H1 (cell line): ENCODE measurements around the gene NUP210. TPM values are rescaled to one million over a fixed set of nuclear protein-coding genes. Genes with fewer than 3 reads are reported as not detected.

Source experiments
- CTCF ChIA-PET: fragments of 300-600 bp; sonication (Branson Sonifier 250); formaldehyde crosslinking; loops from one replicate; lab custom pipeline; 2021; ENCODE audit not compliant: partially characterized antibody; lab: Charles Lee
- POLR2A ChIA-PET: fragments of 300-600 bp; sonication (Branson Sonifier 250); formaldehyde crosslinking; loops from one replicate; lab custom pipeline; 2021; ENCODE audit warnings: inconsistent platforms; ENCODE audit not compliant: partially characterized antibody; lab: Charles Lee
- DNase-seq, 2 experiments: peaks; one replicate each; pipeline versions ENCODE4 v3.0.0 to v3.0.0-alpha.2; 2010 to 2022; ENCODE audit warnings: low spot score in 2 of 2, low read depth in 1 of 2, mixed read lengths in 1 of 2
- FAIRE-seq: peaks from 2 replicates; lab custom pipeline; 2011; peaks lifted over from hg19 to GRCh38; lab: Jason Lieb, UNC
- H2AFZ ChIP-seq: 2 replicates; pipeline ENCODE4 v1.8.1; 2012; ENCODE audit warnings: low read length, inconsistent platforms
- H2AK5ac ChIP-seq: 2 replicates; pipeline ENCODE4 v1.6.1; 2013; ENCODE audit warnings: low read depth, low read length
- H2BK120ac ChIP-seq: replicated peaks from 2 replicates; pipeline ENCODE3; 2013; ENCODE audit warnings: low read depth, low read length, inconsistent platforms
- H2BK12ac ChIP-seq: 2 replicates; pipeline ENCODE4 v1.6.1; 2013; ENCODE audit warnings: low read depth, low read length
- H2BK15ac ChIP-seq: 2 replicates; pipeline ENCODE4 v1.6.1; 2013; ENCODE audit warnings: low read length
- H2BK20ac ChIP-seq: 2 replicates; pipeline ENCODE4 v1.6.1; 2013; ENCODE audit warnings: low read length
- H2BK5ac ChIP-seq: 2 replicates; pipeline ENCODE4 v1.6.1; 2013; ENCODE audit warnings: low read depth, low read length
- H3K14ac ChIP-seq: 2 replicates; pipeline ENCODE4 v1.6.1; 2013; ENCODE audit warnings: inconsistent platforms; ENCODE audit not compliant: insufficient read length
- H3K18ac ChIP-seq: 2 replicates; pipeline ENCODE4 v1.6.1; 2013; ENCODE audit warnings: low read length; ENCODE audit errors: extremely low read depth
- H3K23ac ChIP-seq: 2 replicates; pipeline ENCODE4 v1.6.1; 2013; ENCODE audit warnings: inconsistent platforms; ENCODE audit not compliant: insufficient read length
- H3K23me2 ChIP-seq: 2 replicates; pipeline ENCODE4 v1.6.1; 2013; ENCODE audit warnings: low read depth, low read length
- H3K27ac ChIP-seq: 2 replicates; pipeline ENCODE4 v1.6.1; 2011; ENCODE audit warnings: low read depth, low read length, inconsistent platforms
- H3K27me3 ChIP-seq, 4 experiments: replicated peaks in 1 of 4; 1 replicate in 1 of 4; 2 replicates in 3 of 4; pipeline versions ENCODE4 v1.6.1 to v1.8.1; 2011 to 2013; ENCODE audit warnings: low read length in 3 of 4, mild to moderate bottlenecking in 3 of 4, inconsistent platforms in 2 of 4, mixed read lengths in 2 of 4, moderate library complexity in 1 of 4; ENCODE audit not compliant: control insufficient read depth in 3 of 4, insufficient read depth in 3 of 4; ENCODE audit errors: extremely low read depth in 1 of 4
- H3K36me3 ChIP-seq, 4 experiments: 2 replicates each; pipeline versions ENCODE4 v1.6.1 to v1.8.1; 2011 to 2013; ENCODE audit warnings: mild to moderate bottlenecking in 4 of 4, low read length in 3 of 4, moderate library complexity in 2 of 4, control low read depth in 1 of 4, inconsistent platforms in 1 of 4; ENCODE audit not compliant: insufficient read depth in 4 of 4, control insufficient read depth in 2 of 4
- H3K4ac ChIP-seq: replicated peaks from 2 replicates; pipeline ENCODE3; 2013; ENCODE audit warnings: low read length, low read depth, mixed read lengths, inconsistent platforms; ENCODE audit not compliant: insufficient read length
- H3K4me1 ChIP-seq, 4 experiments: replicated peaks in 1 of 4; 1 replicate in 1 of 4; 2 replicates in 3 of 4; pipeline versions ENCODE4 v1.6.1 to v1.8.1; 2011 to 2013; ENCODE audit warnings: low read length in 3 of 4, inconsistent platforms in 2 of 4, mixed read lengths in 1 of 4; ENCODE audit not compliant: insufficient read depth in 4 of 4, control insufficient read depth in 3 of 4
- H3K4me2 ChIP-seq, 2 experiments: 2 replicates each; pipeline versions ENCODE4 v1.6.1 to v1.8.1; 2011 to 2013; ENCODE audit warnings: low read depth in 2 of 2, low read length in 2 of 2, control low read depth in 1 of 2, inconsistent platforms in 1 of 2, mild to moderate bottlenecking in 1 of 2; ENCODE audit not compliant: insufficient read depth in 1 of 2
- H3K4me3 ChIP-seq, 4 experiments: fragments of 200-600, 300-600 bp in 1 of 4; sonication (generic), shearing (Covaris generic), sonication (Bioruptor Twin) in 1 of 4; 2 replicates each; pipeline versions ENCODE4 v1.5.1 to v1.8.1; 2011 to 2016; ENCODE audit warnings: low read length in 4 of 4, low read depth in 3 of 4, control low read depth in 2 of 4, inconsistent platforms in 2 of 4, mild to moderate bottlenecking in 2 of 4, mixed read lengths in 1 of 4, moderate library complexity in 1 of 4; ENCODE audit not compliant: insufficient read depth in 2 of 4; ENCODE audit errors: extremely low read depth in 1 of 4
- H3K56ac ChIP-seq: replicated peaks from 2 replicates; pipeline ENCODE3; 2013; ENCODE audit warnings: low read depth, mild to moderate bottlenecking, mixed read lengths, low read length, inconsistent platforms; ENCODE audit not compliant: insufficient read length
- H3K79me1 ChIP-seq: 2 replicates; pipeline ENCODE4 v1.6.1; 2013; ENCODE audit warnings: low read depth, low read length, control low read depth
- H3K79me2 ChIP-seq, 2 experiments: 2 replicates each; pipeline versions ENCODE4 v1.6.1 to v1.8.1; 2012 to 2013; ENCODE audit warnings: low read length in 2 of 2, mild to moderate bottlenecking in 2 of 2, inconsistent platforms in 1 of 2; ENCODE audit not compliant: insufficient read depth in 2 of 2, control insufficient read depth in 1 of 2
- H3K9ac ChIP-seq, 4 experiments: replicated peaks in 1 of 4; 1 replicate in 1 of 4; 2 replicates in 3 of 4; pipeline versions ENCODE4 v1.6.1 to v1.8.1; 2011 to 2013; ENCODE audit warnings: low read depth in 3 of 4, low read length in 3 of 4, control low read depth in 2 of 4, mild to moderate bottlenecking in 2 of 4, moderate library complexity in 2 of 4, inconsistent platforms in 1 of 4; ENCODE audit errors: extremely low read depth in 1 of 4
- H3K9me3 ChIP-seq, 2 experiments: 2 replicates each; pipeline versions ENCODE4 v1.6.1 to v1.8.1; 2012 to 2013; ENCODE audit warnings: mild to moderate bottlenecking in 2 of 2, moderate library complexity in 2 of 2, control low read depth in 1 of 2, inconsistent platforms in 1 of 2, low read depth in 1 of 2, low read length in 1 of 2, mixed read lengths in 1 of 2; ENCODE audit not compliant: insufficient read depth in 2 of 2
- H4K20me1 ChIP-seq, 2 experiments: replicated peaks in 1 of 2; 2 replicates each; pipeline versions ENCODE3 to v1.8.1; 2011 to 2013; ENCODE audit warnings: inconsistent platforms in 2 of 2, low read length in 2 of 2, mild to moderate bottlenecking in 1 of 2; ENCODE audit not compliant: insufficient read depth in 2 of 2, control insufficient read depth in 1 of 2
- H4K5ac ChIP-seq: 2 replicates; pipeline ENCODE4 v1.6.1; 2013; ENCODE audit warnings: low read length, low read depth, mixed read lengths, inconsistent platforms; ENCODE audit not compliant: insufficient read length
- H4K8ac ChIP-seq: 2 replicates; pipeline ENCODE4 v1.8.0; 2013; ENCODE audit warnings: mild to moderate bottlenecking, moderate library complexity, low read length, inconsistent platforms; ENCODE audit not compliant: insufficient read depth; ENCODE audit errors: extremely low read depth
- H4K91ac ChIP-seq: replicated peaks from 2 replicates; pipeline ENCODE3; 2013; ENCODE audit warnings: low read length, mixed read lengths, inconsistent platforms; ENCODE audit not compliant: insufficient read length
- ASH2L ChIP-seq: fragments of 200-600, 300-600 bp; sonication (generic); IDR thresholded peaks from one replicate; pipeline ENCODE4 v1.7.1; 2017; ENCODE audit warnings: low read length
- JUND ChIP-seq: IDR thresholded peaks from 2 replicates; pipeline ENCODE4 v1.6.1; 2011; ENCODE audit warnings: mild to moderate bottlenecking, improper control_type of control experiment, low read length
- NRF1 ChIP-seq: IDR thresholded peaks from 2 replicates; pipeline ENCODE4 v1.6.1; 2011; ENCODE audit warnings: mild to moderate bottlenecking, low read depth, low read length, improper control_type of control experiment
- POLR2A ChIP-seq, 2 experiments: IDR thresholded peaks; 1 replicate in 1 of 2; 2 replicates in 1 of 2; pipeline ENCODE4 v1.6.1; 2011; ENCODE audit warnings: low read depth in 2 of 2, low read length in 2 of 2, mild to moderate bottlenecking in 2 of 2; ENCODE audit errors: control extremely low read depth in 1 of 2
- RFX5 ChIP-seq: IDR thresholded peaks from 2 replicates; pipeline ENCODE4 v1.6.1; 2011; ENCODE audit warnings: low read depth, low read length, improper control_type of control experiment, borderline replicate concordance
- SP4 ChIP-seq: IDR thresholded peaks from 2 replicates; pipeline ENCODE4 v1.6.1; 2012; ENCODE audit warnings: low read length, inconsistent platforms
- TAF7 ChIP-seq: optimal IDR thresholded peaks from 2 replicates; pipeline ENCODE3; 2011; ENCODE audit warnings: low read depth, mild to moderate bottlenecking, inconsistent platforms, low read length, moderate library complexity, borderline replicate concordance
- TCF12 ChIP-seq: IDR thresholded peaks from 2 replicates; pipeline ENCODE4 v1.6.1; 2011; ENCODE audit warnings: low read depth, mild to moderate bottlenecking, low read length
- YY1 ChIP-seq: IDR thresholded peaks from 2 replicates; pipeline ENCODE4 v1.6.1; 2011; ENCODE audit warnings: low read depth, mild to moderate bottlenecking, low read length
- WGBS, 2 experiments: shearing (Covaris generic) in 1 of 2; methylation state at CpG; one replicate each; pipeline versions ENCODE4 v1.1.6 to v1.1.7; 2013 to 2015; ENCODE audit warnings: low lambda C conversion rate in 2 of 2, mixed read lengths in 2 of 2, inconsistent platforms in 1 of 2, low coverage in 1 of 2, missing lambda C conversion rate in 1 of 2; ENCODE audit not compliant: insufficient replicate concordance in 2 of 2, insufficient coverage in 1 of 2, insufficient read length in 1 of 2; ENCODE audit errors: extremely low coverage in 1 of 2, missing lambda C conversion rate in 1 of 2; 5-methylcytosine and 5-hydroxymethylcytosine counted together
- polyA plus RNA-seq, 7 experiments: library from polyadenylated mRNA; depleted of rRNA in 3 of 7; stranded (reverse) in 5 of 7; unstranded in 2 of 7; fragments of >200 nt in 5 of 7; fragments of 200-250 nt in 2 of 7; gene quantifications; 1 replicate in 5 of 7; 2 replicates in 1 of 7; 4 replicates in 1 of 7; pipeline versions ENCODE4 v1.2.1 to v1.2.3, GENCODE V29; 2011 to 2013; ENCODE audit warnings: missing spikeins in 2 of 7, mixed read lengths in 2 of 7
- total RNA-seq: library from RNA; stranded (reverse); fragmentation: NEBNext Ultra II Directional; extraction: Animal tissue kit (Norgen Biotek cat#: 25700); gene quantifications from 2 replicates; pipeline ENCODE4 v1.2.1, GENCODE V29; 2021
- TF ChIP-seq, protein P1 (sequence below): IDR thresholded peaks from 2 replicates; pipeline ENCODE4 v1.6.1; 2012; ENCODE audit warnings: low read length, inconsistent platforms
- TF ChIP-seq, protein P2 (sequence below): IDR thresholded peaks from 2 replicates; pipeline ENCODE4 v1.6.1; 2011; ENCODE audit warnings: low read length, improper control_type of control experiment

NUP210 gene
- total and polyA plus RNA-seq, 2 of the 8 experiments (the other 6 are each of a cell fraction or from before 2014, with no cell fraction given), result 51.0 to 53.7 TPM

DNA sequence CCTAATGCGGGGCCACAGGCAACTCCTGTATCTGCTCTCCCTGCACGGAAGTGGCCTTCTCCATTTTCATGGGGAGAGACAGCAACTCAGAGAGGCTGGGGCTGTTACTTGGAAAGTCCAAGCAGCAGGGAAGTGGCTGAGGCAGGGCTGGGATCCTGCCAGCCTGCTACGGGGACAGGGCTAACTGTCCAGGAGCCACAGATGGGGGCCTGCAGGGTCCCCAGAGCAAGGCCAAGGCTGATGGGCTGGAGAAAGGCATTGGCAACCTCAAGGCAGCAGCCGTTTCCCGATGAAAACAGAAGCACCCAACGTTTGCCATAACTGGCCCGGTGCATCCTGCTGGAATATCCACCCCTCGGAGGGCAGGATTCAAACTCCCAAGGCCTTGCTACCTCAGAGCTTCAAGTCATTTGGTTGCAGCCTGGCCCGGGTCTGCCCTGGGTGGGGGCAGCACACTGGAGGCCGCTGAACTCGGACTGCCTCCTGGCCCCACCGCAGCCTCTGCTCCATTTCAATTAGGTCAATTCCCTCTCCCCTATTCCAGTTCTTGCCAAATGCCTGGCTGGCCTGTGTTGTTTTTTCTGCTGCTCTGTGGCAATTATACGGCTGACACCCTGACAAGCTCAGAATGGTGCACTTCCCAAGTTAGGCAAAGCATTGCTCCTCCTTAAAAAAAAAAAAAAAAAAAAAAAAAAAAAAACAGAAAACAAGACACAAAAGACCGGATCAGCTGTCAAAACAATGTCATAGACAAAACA, 143.5 kb downstream of the NUP210 start:
- Histone ChIP-seq H3K4ac (no peak overlapping the region), H3K18ac (no peak overlapping the region), H2BK15ac (no peak overlapping the region), H2BK5ac (no peak overlapping the region), H3K4me2 (no peak overlapping the region), H3K36me3 (no peaks in the 10 kb centered on the region), H3K79me2 (no peaks in the 10 kb centered on the region), H3K79me1 (no peaks in the 10 kb centered on the region), H3K56ac (no peak overlapping the region), H2AK5ac (no peak overlapping the region), H2BK12ac (no peak overlapping the region), H3K14ac (no peak overlapping the region), H3K23ac (no peak overlapping the region), H3K4me3 (no peak overlapping the region), H3K23me2 (no peaks in the 10 kb centered on the region; the same call in 1 of the 2 replicates), H2AFZ (no peak overlapping the region), H3K9me3 (no peaks in the 10 kb centered on the region), H4K20me1 (peaks cover 0 to 5% of the 10 kb centered on the region in 2 experiments), H4K91ac (no peak overlapping the region), H3K27ac (no peak overlapping the region), H4K5ac (no peak overlapping the region), H2BK120ac (no peak overlapping the region), H3K9ac (no peak overlapping the region), H3K4me1 (peaks cover 0 to 8% (median 5%) of the 10 kb centered on the region in 4 experiments; a peak in 5 of 7 replicates), H2BK20ac (no peak overlapping the region), H4K8ac (no peak overlapping the region), H3K27me3 (peaks cover 4 to 10% (median 5%) of the 10 kb centered on the region in 4 experiments; a peak in 6 of 7 replicates)
- ChIA-PET CTCF (interaction anchor here (0.6 to 1.3 kb wide), 5 partner anchors 47 to 174 kb away, joined by 3 to 5 read pairs (median 3); no protein-coding TSS in a partner anchor), POLR2A (no interaction called here)
- DNase-seq (no peak), FAIRE-seq (no peak)
- 85% methylated on average over 14 of the region's 14 CpGs; no CpG with 5 or more reads in 1 of the 2 experiments for WGBS, 2 experiments
- TF ChIP-seq TAF7 (no peak), JUND (no peak), POLR2A (IDR thresholded peaks at IDR 0.05; ENCODE audit: control extremely low read depth in 1 of 2, low read depth in 2 of 2, low read length in 2 of 2) (no peak), YY1 (no peak), NRF1 (no peak), SP4 (no peak), TCF12 (no peak), ASH2L (no peak), RFX5 (no peak)
- TF ChIP-seq, protein P1, sequence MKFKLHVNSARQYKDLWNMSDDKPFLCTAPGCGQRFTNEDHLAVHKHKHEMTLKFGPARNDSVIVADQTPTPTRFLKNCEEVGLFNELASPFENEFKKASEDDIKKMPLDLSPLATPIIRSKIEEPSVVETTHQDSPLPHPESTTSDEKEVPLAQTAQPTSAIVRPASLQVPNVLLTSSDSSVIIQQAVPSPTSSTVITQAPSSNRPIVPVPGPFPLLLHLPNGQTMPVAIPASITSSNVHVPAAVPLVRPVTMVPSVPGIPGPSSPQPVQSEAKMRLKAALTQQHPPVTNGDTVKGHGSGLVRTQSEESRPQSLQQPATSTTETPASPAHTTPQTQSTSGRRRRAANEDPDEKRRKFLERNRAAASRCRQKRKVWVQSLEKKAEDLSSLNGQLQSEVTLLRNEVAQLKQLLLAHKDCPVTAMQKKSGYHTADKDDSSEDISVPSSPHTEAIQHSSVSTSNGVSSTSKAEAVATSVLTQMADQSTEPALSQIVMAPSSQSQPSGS, result no peak
- TF ChIP-seq, protein P2, sequence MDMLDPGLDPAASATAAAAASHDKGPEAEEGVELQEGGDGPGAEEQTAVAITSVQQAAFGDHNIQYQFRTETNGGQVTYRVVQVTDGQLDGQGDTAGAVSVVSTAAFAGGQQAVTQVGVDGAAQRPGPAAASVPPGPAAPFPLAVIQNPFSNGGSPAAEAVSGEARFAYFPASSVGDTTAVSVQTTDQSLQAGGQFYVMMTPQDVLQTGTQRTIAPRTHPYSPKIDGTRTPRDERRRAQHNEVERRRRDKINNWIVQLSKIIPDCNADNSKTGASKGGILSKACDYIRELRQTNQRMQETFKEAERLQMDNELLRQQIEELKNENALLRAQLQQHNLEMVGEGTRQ, result no peak
